Measurements from ENCODE around the gene BBS1.
A peak's percentile ranks its signal among the peaks of the same experiment; 100 is the strongest.

BBS1 gene

GRCh38 chr11:66476841-66477251 lies 33.6 kb upstream of the BBS1 start:
- no peak for DNase-seq (ENCODE audit: insufficient read length, low spot score)
- FAIRE-seq: peak; percentile 28

GRCh38 chr11:66477263-66478201 lies 32.9 kb upstream of the BBS1 start:
- DNase-seq (ENCODE audit: insufficient read length, low spot score): no peak
- FAIRE-seq: peak; percentile 55

- FAIRE-seq: peak; percentile 89
- peak; percentile 59 for DNase-seq (ENCODE audit: insufficient read length, low spot score)
Measured at GRCh38 chr11:66478729-66479393, 31.6 kb upstream of the BBS1 start.

- DNase-seq (ENCODE audit: insufficient read length, low spot score) (peak; percentile 85), FAIRE-seq (peak; percentile 26)
Measured at GRCh38 chr11:66479394-66480116, 30.9 kb upstream of the BBS1 start.

- FAIRE-seq (peak; percentile 99), DNase-seq (ENCODE audit: insufficient read length, low spot score) (peak; percentile 100)
Measured at GRCh38 chr11:66480117-66480938, 30.1 kb upstream of the BBS1 start, which contains the start of gene DPP3. TSS of gene DPP3 (plus strand) at chr11:66480434. CDS start at chr11:66482201, 1,767 bp downstream.

GRCh38 chr11:66484806-66485380 lies 25.5 kb upstream of the BBS1 start:
- FAIRE-seq (no peak), DNase-seq (ENCODE audit: insufficient read length, low spot score) (no peak)

- peak; percentile 87 for FAIRE-seq
Measured at GRCh38 chr11:66488957-66489356, 21.5 kb upstream of the BBS1 start.

GRCh38 chr11:66489636-66490035 lies 20.8 kb upstream of the BBS1 start:
- FAIRE-seq (no peak), DNase-seq (ENCODE audit: insufficient read length, low spot score) (no peak)

More at GRCh38 chr11:66488957-66489356, 21.5 kb upstream of the BBS1 start:
- DNase-seq (ENCODE audit: insufficient read length, low spot score): no peak

GRCh38 chr11:66491315-66491935 lies 19.0 kb upstream of the BBS1 start:
- DNase-seq (ENCODE audit: insufficient read length, low spot score) (no peak), FAIRE-seq (peak; percentile 20)

GRCh38 chr11:66492161-66492865 lies 18.1 kb upstream of the BBS1 start:
- peak; percentile 57 for FAIRE-seq
- no peak for DNase-seq (ENCODE audit: insufficient read length, low spot score)

- DNase-seq (ENCODE audit: insufficient read length, low spot score) (no peak), FAIRE-seq (no peak)
Measured at GRCh38 chr11:66493130-66493529, 17.3 kb upstream of the BBS1 start.

GRCh38 chr11:66494458-66494857 lies 16.0 kb upstream of the BBS1 start:
- DNase-seq (ENCODE audit: insufficient read length, low spot score) (no peak), FAIRE-seq (no peak)

- peak; percentile 9 for FAIRE-seq
- no peak for DNase-seq (ENCODE audit: insufficient read length, low spot score)
Measured at GRCh38 chr11:66494935-66495334, 15.5 kb upstream of the BBS1 start.

GRCh38 chr11:66495401-66495854 lies 15.0 kb upstream of the BBS1 start:
- DNase-seq (ENCODE audit: insufficient read length, low spot score): no peak
- FAIRE-seq: no peak

- DNase-seq (ENCODE audit: insufficient read length, low spot score): no peak
Measured at GRCh38 chr11:66497206-66497605, 13.2 kb upstream of the BBS1 start.

GRCh38 chr11:66498506-66498905 lies 11.9 kb upstream of the BBS1 start:
- FAIRE-seq (no peak), DNase-seq (ENCODE audit: insufficient read length, low spot score) (no peak)

More at GRCh38 chr11:66497206-66497605, 13.2 kb upstream of the BBS1 start:
- FAIRE-seq: no peak

- no peak for DNase-seq (ENCODE audit: insufficient read length, low spot score)
Measured at GRCh38 chr11:66505276-66505816, 5.1 kb upstream of the BBS1 start.

GRCh38 chr11:66509131-66509561 lies 1.3 kb upstream of the BBS1 start:
- DNase-seq (ENCODE audit: insufficient read length, low spot score): no peak
- FAIRE-seq: peak; percentile 58

More at GRCh38 chr11:66505276-66505816, 5.1 kb upstream of the BBS1 start:
- FAIRE-seq: no peak
